Thoracic aorta (tissue), 2 donors: Measurements from ENCODE around the gene SCN1B. TPM values are rescaled to one million over a fixed set of nuclear protein-coding genes. Genes with fewer than 3 reads are reported as not detected.
"Not testable (repeated sequence)": the region's sequence is repeated elsewhere in the genome, so short reads cannot be mapped to it uniquely, and the experiment has no call there.

ENCODE experiments used
- ATAC-seq: fragments of 150-250 bp; one replicate; pipeline ENCODE4 v1.8.0; 2017; ENCODE audit warnings: low read depth; ENCODE audit not compliant: insufficient number of reproducible peaks, low FRiP score
- DNase-seq: peaks from one replicate; pipeline ENCODE4 v3.0.0-alpha.2; 2020; ENCODE audit warnings: low spot score
- H3K27ac ChIP-seq, 2 donors: fragments of 200-600 bp; sonication (generic); 1 replicate in 1 of 2; 2 replicates in 1 of 2; pipeline ENCODE4 v1.5.1; 2016; ENCODE audit warnings: mild to moderate bottlenecking in 2 of 2, moderate library complexity in 2 of 2
- H3K27me3 ChIP-seq: fragments of 200-600 bp; sonication (generic); replicated peaks from 2 replicates; pipeline ENCODE4 v1.6.0; 2016; ENCODE audit warnings: mild to moderate bottlenecking; ENCODE audit not compliant: insufficient read depth
- H3K36me3 ChIP-seq: fragments of 200-600 bp; sonication (generic); one replicate; pipeline ENCODE4 v1.5.1; 2016
- H3K4me1 ChIP-seq, 2 donors: fragments of 200-600 bp; sonication (generic); 1 replicate in 1 of 2; 2 replicates in 1 of 2; pipeline versions ENCODE4 v1.5.1 to v1.6.0; 2016; ENCODE audit warnings: low read depth in 2 of 2, mild to moderate bottlenecking in 1 of 2; ENCODE audit not compliant: control insufficient read depth in 1 of 2
- H3K4me3 ChIP-seq: fragments of 200-600 bp; sonication (generic); 2 replicates; pipeline ENCODE4 v1.5.1; 2016; ENCODE audit warnings: mild to moderate bottlenecking
- H3K9me3 ChIP-seq: fragments of 200-600 bp; sonication (generic); 2 replicates; pipeline ENCODE4 v1.5.1; 2016
- CTCF ChIP-seq: fragments of 200-600 bp; sonication (generic); IDR thresholded peaks from one replicate; pipeline ENCODE4 v1.5.1; 2019; ENCODE audit warnings: antibody characterized with exemption
- total RNA-seq, 2 donors: library from RNA; depleted of rRNA; stranded (reverse); fragments of >200 nt; gene quantifications; one replicate each; pipeline versions ENCODE4 v1.1.0 to v1.2.3, GENCODE V29; 2016

Gene SCN1B
- total RNA-seq, 2 donors from 2014 or later: 25.1 to 26.0 TPM

GRCh38 chr19:35011737-35012682 is 18.3 kb upstream of the SCN1B start:
- no peaks in the 10 kb centered on the region for H3K27me3 ChIP-seq
- no peaks in the 10 kb centered on the region for H3K9me3 ChIP-seq
- no peak overlapping the region for H3K27ac ChIP-seq
- DNase-seq: no peak
- no peak for TF ChIP-seq CTCF
- H3K36me3 ChIP-seq: peaks cover 46% of the 10 kb centered on the region
- no peak for ATAC-seq
- peaks cover 4 to 12% of the 10 kb centered on the region in 2 donors for H3K4me1 ChIP-seq
- no peak overlapping the region for H3K4me3 ChIP-seq

- peak; percentile 98 for TF ChIP-seq CTCF
- peak; percentile 46 for DNase-seq
- no peaks in the 10 kb centered on the region for H3K27me3 ChIP-seq
- H3K9me3 ChIP-seq: no peaks in the 10 kb centered on the region
- peaks cover 58% of the 10 kb centered on the region for H3K36me3 ChIP-seq
- H3K4me3 ChIP-seq: no peak overlapping the region
- no peak overlapping the region for H3K27ac ChIP-seq
- H3K4me1 ChIP-seq: peaks cover 4 to 12% of the 10 kb centered on the region in 2 donors
- no peak for ATAC-seq
These were observed 17.0 kb upstream of the SCN1B start for GRCh38 chr19:35013041-35013819.

DNA sequence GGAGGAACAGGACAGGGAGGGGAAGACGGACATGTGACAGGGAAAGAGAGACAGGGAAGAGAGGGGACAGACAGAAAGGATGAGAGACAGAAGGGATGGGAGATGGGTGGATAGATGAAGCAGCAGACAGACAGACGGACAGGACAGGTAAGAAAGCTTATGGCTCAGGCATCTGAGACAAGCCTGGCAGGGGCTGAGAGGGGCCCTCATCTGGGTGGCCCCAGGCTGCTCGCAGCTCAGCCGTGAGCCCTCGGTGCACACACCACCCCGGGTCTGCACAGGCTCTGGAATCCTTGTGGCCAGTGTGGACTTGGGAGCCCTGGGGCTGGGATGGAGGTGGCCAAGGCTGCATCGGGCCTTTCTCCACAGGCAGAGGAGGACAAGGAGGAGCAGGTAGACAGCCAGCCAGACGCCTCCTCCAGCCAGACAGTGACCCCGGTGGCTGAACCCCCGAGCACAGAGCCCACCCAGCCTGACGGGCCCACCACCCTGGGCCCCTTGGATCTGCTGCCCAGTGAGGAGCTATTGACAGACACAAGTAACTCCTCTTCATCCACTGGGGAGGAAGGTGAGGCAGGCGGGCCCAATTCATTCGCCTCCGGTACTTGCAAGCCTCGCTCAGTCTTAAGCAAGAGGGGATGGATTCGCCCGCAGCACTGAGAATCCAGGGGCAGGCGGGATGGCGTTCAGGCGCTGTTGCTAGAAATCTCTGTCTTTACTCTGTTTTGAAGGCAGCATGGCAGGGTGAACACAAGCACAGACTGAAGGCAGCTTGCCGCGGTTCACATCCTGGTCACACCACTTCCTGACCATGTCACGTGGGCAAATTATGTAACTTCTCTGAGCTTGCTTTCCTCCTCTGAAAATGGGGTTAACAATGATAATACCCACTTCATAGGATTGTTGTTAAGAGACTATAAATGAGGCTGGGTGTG is 16.2 kb upstream of the SCN1B start:
- DNase-seq (no peak), ATAC-seq (no peak)
- H3K27ac ChIP-seq: no peak overlapping the region
- H3K4me3 ChIP-seq: no peak overlapping the region
- H3K36me3 ChIP-seq: peaks cover 64% of the 10 kb centered on the region
- H3K27me3 ChIP-seq: no peaks in the 10 kb centered on the region
- no peaks in the 10 kb centered on the region for H3K9me3 ChIP-seq
- no peak for TF ChIP-seq CTCF
- H3K4me1 ChIP-seq: peaks cover 4 to 12% of the 10 kb centered on the region in 2 donors

DNA sequence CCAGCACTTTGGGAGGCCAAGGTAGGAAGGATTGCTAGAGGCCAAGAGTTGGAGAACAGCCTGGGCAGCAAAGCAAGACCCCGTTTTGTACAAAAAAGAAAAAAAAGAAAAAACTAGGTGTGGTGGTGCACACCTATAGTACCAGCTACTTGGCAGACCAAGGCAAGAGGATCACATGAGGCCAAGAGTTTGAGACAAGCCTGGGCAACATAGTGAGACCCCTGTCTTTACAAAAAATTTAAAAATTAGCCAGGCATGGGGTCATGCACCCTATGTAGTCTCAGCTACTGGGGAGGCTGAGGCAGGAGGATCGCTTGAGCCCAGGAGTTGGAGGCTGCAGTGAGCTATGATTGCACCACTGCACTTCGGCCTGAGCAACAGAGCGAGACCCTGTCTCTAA is 15.5 kb upstream of the SCN1B start:
- H3K27me3 ChIP-seq, H3K4me3 ChIP-seq, DNase-seq, H3K9me3 ChIP-seq, H3K27ac ChIP-seq, ATAC-seq: not testable (repeated sequence)
- peaks cover 66% of the 10 kb centered on the region for H3K36me3 ChIP-seq
- H3K4me1 ChIP-seq: peaks cover 4 to 12% of the 10 kb centered on the region in 2 donors

- ATAC-seq (no peak), DNase-seq (no peak)
- Histone ChIP-seq H3K4me3 (no peak overlapping the region), H3K4me1 (peaks cover 4 to 12% of the 10 kb centered on the region in 2 donors), H3K36me3 (peaks cover 66% of the 10 kb centered on the region), H3K9me3 (no peaks in the 10 kb centered on the region), H3K27ac (no peak overlapping the region), H3K27me3 (no peaks in the 10 kb centered on the region)
- TF ChIP-seq CTCF: no peak
These were observed 14.9 kb upstream of the SCN1B start for GRCh38 chr19:35015270-35015953.
